GOT3 (cell line): ENCODE measurements around the gene SYDE2.
A peak's percentile ranks its signal among the peaks of the same experiment; 100 is the strongest.
"Not testable (repeated sequence)": the region's sequence is repeated elsewhere in the genome, so short reads cannot be mapped to it uniquely, and the experiment has no call there.

Experiments used
- DNase-seq: peaks from one replicate; lab custom pipeline; 2025; ENCODE audit warnings: mixed read lengths; lab: John Stamatoyannopoulos, UW

Gene SYDE2, protein sequence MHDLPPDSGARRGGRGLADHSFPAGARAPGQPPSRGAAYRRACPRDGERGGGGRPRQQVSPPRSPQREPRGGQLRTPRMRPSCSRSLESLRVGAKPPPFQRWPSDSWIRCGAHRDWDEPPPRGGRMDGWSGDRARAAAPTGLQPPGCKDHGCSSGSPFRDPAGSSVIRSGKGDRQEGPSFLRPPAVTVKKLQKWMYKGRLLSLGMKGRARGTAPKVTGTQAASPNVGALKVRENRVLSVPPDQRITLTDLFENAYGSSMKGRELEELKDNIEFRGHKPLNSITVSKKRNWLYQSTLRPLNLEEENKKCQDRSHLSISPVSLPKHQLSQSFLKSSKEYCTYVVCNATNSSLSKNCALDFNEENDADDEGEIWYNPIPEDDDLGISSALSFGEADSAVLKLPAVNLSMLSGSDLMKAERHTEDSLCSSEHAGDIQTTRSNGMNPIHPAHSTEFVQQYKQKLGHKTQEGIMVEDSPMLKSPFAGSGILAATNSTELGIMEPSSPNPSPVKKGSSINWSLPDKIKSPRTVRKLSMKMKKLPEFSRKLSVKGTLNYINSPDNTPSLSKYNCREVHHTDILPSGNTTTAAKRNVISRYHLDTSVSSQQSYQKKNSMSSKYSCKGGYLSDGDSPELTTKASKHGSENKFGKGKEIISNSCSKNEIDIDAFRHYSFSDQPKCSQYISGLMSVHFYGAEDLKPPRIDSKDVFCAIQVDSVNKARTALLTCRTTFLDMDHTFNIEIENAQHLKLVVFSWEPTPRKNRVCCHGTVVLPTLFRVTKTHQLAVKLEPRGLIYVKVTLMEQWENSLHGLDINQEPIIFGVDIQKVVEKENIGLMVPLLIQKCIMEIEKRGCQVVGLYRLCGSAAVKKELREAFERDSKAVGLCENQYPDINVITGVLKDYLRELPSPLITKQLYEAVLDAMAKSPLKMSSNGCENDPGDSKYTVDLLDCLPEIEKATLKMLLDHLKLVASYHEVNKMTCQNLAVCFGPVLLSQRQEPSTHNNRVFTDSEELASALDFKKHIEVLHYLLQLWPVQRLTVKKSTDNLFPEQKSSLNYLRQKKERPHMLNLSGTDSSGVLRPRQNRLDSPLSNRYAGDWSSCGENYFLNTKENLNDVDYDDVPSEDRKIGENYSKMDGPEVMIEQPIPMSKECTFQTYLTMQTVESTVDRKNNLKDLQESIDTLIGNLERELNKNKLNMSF

GRCh38 chr1:85200463-85201339, at the start of gene SYDE2:
SYDE2 (minus strand) TSS chr1:85201016; CDS start chr1:85200996, 20 bp downstream.
- DNase-seq = peak; percentile 4

GRCh38 chr1:85249042-85249441, 48.2 kb upstream of the SYDE2 start:
- not testable (repeated sequence) for DNase-seq

GRCh38 chr1:85245891-85246290, 45.1 kb upstream of the SYDE2 start:
- DNase-seq = no peak

DNA sequence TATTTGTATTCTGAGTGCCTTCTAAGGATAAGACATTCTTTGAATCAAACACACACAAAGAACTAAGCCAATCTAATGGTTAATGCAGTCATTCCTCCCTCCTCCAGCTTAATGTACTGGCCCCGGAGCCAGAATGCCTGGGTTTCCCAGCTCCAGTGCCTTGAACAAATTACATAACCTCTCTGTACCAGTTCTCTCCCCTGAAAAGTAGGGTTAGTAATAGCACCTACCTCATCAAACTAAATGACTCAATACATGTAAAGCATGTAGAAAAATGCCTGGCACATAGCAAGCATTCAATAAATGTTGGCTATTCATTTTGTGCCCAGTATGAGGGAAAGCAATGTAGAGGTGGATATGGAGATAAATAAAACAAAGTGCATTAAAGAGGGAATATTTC, 44.6 kb upstream of the SYDE2 start:
- DNase-seq = no peak

GRCh38 chr1:85244271-85245061, 43.6 kb upstream of the SYDE2 start:
- DNase-seq = no peak

GRCh38 chr1:85243372-85243771, 42.6 kb upstream of the SYDE2 start:
- no peak for DNase-seq

GRCh38 chr1:85240643-85241042, 39.8 kb upstream of the SYDE2 start:
- no peak for DNase-seq

DNA sequence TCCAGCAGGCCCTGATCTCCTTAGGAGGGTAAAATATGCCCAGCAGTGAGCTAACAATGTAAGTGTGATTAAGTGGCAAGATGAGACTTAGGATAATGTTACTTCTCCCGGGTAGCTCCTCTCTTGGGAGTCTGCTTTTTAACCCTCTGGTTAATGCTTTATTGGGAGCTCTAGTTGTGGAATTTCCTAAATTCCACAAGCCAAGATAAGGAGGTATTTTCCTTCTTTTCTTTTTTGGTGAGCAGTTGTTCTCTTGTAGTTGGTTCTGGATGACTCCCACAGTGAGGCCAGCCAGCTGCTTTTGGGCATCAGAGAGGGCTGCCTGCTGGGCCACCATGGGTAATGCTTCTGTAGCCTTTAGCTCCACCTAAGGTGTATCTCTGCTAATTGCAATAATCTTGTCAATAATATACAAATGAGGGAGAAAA, 39.4 kb upstream of the SYDE2 start:
- DNase-seq = no peak

DNA sequence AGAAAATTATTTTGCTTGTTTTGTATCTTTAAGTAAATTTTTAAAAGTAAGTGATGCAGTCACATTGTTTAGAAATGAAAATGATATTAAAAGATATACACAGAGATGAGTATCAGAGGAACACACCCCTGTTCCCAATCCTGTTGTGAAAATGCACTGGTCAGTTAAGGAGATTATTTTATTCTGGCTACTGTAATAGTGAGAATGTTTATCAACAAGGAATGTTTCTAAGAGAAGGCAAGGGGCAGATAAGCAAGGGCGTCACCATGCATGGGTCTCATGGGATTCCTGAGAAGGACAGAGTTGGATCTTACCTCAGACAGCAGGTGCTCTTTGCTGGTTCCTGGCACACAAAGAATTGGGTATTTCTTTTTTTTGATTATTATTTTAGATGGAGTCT, 36.8 kb upstream of the SYDE2 start:
- DNase-seq = no peak

DNA sequence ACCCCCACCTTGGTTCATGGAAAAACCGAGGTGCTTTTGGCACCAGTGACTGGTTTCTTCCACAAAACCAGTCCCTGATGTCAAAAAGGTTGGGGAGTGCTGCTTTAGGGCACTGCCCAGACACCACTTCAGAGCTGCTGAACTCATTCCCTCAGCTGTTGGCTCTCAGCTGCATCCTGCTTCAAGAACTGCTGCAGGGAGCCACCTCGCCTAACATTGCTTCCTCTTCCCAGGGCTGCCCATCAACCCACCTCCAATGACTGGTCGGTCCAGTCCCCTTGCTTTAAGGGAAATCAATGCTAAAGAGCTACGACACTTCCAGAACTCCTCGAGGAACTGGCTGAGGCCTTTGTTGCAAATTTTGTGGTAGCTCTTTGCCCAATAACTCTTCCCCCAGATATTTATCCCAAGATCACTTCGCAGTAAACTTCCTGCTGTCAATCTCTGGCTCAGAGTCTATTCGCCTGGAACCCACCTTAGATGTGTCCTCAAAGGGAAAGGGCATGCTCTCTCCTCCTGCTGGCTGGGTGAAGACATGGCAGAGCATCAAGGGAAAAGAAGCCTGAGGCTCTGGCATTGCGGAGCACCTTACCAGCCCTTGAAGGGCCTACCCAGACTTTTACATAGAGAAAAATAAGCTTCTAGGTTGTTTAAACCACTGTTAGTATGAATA, 29.6 kb upstream of the SYDE2 start:
- no peak for DNase-seq

DNA sequence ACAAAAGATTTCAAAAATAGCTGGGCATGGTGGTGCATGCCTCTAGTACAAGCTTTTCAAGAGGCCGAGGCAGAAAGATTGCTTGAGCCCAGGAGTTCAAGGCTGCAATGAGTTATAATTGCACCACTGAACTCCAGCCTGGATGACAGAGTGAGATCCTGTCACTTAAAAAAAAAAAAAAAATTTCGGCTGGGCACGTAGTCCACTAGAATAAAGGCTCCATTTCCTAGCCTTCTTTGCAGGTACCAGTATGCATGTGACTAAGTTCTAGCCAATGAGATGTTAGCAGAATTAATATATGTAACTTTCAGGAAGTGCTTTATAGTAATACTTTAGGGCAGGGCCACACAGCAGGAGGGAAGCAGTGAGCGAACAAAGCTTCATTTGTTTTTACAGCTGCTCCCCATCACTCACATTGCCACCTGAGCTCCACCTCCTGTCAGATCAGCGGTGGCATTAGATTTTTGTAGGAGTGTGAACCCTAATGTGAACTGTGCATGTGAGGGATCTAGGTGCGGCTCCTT, 28.8 kb upstream of the SYDE2 start:
- no peak for DNase-seq

GRCh38 chr1:85228972-85229371, 28.2 kb upstream of the SYDE2 start:
- no peak for DNase-seq

- no peak for DNase-seq
These were observed 25.0 kb upstream of the SYDE2 start for GRCh38 chr1:85225624-85226380.

DNA sequence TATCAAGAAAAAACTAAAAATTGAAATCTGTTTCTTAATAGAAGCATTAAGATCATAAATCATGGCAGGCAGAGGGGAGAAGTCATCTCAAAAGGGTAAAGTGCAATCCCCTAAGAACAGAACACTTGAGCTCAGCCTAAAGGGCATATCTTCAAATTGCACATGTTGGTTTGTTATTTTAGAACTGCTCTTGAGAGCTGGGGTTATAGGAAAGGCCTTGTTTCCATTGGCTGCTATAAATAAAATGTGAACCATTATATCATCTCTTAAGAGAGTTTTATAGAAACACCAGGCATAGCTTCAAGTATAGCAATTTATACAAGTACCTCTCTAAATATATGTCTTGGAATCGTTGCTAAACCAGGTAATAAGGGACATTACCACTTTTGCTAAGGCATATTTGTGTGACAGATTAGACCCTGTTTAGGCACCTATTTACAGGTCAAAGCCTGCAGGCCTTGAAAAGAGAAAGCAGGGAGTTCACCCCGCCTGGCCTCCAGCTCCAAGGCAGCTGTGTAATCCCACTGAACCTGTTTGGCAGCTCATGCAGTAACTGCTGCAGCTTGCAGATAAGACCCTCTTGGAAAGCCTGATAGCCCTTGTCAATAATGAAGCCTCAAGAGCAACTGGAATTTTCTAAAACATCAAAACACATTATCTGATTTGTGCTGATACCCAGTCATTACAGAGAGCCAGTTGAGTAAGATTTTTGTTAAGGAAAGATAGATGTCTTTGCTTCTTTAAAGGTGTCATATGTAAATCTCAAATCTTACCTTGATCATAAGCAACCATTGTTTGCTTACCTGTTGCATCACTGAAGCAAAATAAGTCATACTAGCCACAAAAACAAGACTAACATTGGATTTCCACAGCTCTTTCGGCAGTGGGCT, 24.2 kb upstream of the SYDE2 start:
- DNase-seq = no peak

- no peak for DNase-seq
These were observed 23.5 kb upstream of the SYDE2 start for GRCh38 chr1:85224295-85224694.

DNA sequence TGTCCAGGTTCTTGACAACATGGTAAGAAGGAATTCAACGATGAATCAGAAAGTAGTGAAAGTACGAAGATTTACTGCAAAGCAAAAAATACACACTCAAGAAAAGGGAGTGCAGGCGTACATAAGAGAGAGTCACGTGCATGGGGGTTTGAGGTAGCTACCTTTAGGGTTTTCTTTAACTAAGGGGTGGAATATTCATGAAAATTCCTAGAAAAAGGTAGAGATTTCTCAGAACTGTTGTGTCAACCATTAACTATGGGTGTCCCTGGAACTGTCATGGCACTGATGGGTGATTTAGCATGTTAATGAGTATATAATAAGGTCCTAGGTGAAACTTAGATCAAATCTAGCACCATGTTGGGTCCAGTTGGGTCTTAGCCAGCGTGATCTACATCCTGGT, 22.5 kb upstream of the SYDE2 start:
- no peak for DNase-seq

DNA sequence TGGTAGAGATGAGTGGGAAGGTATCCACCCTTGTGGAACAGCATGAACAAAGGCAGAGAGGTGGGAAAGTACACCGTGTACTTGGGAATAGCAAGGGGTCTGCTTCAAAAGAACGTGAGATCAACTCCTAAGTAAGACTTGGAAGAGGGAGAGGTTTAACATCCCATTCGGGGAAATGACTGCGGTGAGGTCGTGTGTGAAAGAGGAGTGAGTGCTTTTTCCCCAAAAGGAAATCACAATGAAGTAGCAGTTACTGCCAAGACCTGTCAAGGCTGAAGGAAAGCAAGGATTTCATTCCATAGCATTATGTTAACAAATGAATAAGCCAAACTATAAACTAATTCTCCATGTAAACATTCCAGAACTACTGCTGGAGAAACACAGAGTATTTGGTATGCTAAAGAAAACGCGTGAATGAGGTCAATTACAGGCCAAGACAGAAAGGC, 20.0 kb upstream of the SYDE2 start:
- DNase-seq = no peak
